GM20431 (cell line): ENCODE data around the gene NOS1.

Experiments
- in situ Hi-C: fragments of 300-500 bp; cut with MseI, MboI; formaldehyde crosslinking; loops from one replicate; pipeline ENCODE4 v1.15.0; 2020; ENCODE audit warnings: low sequenced_read_pairs; ENCODE audit not compliant: unreplicated experiment

The NOS1 gene

DNA sequence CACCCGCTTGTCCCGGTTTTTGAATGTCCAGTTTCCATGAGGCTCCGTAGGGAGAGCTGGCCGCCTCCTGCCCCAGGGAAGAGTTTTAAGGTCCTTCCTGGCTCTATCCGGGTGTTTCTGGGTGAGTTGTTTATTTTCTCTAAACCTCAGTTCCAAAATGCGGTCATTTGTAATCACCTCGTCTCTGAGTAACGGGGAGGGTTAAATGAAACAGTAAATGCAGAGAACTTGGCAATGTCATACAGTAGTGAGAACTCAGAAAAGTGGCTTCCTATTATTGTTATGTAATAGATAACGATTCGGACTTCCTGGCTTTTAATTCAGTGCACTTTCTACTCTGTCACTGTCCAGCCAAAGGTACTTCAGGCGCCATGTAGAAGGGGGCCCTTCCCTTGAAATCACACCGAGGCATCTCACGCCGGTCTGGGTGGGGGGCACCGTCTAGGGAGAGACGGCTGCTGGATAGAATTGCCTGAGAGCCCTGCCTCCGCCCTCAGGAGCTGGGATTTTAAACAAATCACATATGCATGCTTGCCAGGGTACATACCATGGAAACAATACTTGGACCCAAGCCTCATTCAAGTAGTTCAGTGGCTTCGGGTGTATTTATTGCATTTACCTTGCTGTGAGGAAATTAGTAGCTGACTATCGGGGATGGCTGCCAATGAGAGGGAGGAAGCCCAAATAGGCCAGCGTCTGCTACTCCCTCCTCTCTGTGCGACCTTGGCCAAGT is 26.4 kb downstream of the NOS1 start:
- in situ Hi-C loops, result no loop called here

DNA sequence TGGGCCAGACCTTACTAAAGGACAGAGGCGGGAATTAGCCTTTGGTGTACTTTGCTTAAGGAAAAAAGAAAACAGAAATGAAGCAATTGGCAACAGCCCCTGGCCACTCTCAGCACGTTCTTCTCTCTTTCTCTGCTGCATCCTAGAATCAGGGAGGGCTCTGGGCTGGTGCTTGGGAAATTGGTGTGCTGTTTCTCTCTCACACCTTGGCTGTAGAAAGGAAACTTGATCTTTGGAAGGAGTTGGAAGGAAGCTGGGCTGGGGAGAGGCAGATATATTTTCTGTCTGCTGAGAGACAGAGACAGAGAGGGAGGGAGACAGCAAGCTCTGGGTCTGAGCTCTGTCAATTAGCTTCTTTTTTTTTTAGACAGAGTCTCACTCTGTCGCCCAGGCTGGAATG is 27.4 kb downstream of the NOS1 start:
- in situ Hi-C loops, result no loop called here

DNA sequence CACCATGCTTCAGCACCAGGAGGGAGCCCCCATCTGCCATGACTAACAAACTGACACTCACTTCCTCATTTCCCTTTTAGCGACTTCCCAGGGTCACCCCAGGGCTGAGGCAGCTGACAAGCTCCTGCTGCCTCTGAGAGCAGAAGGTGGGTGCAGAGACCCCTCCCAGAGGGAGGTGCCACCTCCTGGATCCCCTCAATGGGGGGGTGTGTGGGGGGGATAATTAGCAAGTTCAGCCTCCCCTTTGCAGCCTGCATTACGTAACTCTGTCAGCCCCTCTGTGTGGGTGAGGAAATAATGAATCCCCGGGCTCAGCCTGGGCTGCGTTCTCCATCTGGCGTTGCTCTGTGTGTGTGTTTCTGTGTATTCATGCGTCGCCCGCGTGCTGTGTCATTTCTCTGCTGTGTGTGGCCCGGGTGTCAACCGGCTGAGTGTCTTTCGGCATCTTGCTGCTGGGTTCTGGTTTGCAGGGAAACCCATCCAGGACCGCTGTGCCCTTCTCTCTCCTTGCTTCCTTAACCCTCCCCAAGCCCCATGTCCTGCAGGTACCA is 28.0 kb downstream of the NOS1 start:
- in situ Hi-C loops, result no loop called here

DNA sequence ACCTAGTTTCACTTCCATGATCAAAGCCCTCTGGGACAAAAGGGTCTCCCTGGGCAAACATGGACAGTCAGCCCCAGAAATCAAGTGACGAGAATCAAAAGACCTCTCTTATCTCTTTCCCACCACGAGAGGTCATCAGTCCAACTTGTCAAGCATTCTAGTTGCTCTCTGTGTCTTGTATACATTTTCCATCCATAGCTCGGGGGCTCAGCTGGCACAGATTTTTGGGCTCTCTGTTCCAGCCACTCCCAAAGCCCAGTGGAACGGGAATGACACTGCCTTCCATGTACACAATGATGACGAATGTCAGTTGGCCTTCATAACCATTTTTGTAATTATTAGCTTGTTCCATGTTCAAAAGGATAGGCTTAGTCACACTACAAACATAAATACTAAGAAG is 29.7 kb downstream of the NOS1 start:
- in situ Hi-C loops, result no loop called here

DNA sequence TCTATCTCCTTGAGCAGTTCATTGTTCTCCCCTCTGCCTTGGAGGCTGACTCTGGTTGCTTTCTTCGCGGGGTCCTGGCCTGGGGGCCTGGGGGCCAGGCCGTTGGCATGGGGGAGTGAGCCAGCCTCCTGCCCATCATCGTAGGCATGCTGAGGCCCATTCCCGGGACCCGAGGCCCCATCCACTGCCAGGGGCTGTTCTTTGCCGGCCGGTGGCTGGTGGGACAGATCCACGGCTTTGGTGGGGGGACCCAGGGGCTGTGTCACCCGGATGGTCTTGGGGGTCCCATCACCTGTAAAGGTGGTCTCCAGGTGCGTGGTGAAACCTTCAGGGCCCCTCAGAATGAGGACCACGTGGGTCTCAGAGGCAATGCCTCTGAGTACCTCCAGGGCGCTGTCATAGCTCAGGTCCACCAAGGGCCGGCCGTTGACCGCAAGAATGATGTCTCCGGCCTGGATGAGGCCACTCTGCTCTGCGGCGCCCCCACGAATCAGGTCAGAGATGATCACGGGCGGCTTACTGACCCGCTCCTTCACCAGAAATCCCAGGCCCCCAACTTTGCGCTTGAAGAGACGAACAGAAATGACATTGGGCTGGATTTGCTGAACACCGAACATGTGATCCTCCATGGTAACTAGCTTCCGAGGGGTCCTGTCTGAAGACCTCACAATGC is 30.8 kb downstream of the NOS1 start:
- in situ Hi-C loops, result no loop called here

DNA sequence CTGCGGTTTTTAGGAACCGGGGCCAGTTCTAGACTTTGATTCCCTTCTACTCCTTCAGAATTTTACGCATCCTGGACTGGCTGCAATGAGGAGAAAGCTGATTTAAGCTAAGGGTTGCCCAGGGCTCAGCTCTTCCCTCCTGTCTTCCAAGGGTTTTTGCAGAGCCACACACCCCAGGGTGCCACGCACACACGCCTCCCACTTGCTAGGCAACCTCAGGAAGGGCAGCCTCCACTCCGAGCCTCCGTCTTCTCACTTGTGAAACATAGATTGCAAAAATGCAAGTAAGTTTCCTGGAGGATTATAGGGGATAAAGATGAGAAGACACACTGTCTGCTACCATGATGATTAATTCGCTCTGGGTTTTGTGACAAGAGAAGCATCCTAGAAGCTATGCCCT is 31.7 kb downstream of the NOS1 start:
- in situ Hi-C loops, result no loop called here

DNA sequence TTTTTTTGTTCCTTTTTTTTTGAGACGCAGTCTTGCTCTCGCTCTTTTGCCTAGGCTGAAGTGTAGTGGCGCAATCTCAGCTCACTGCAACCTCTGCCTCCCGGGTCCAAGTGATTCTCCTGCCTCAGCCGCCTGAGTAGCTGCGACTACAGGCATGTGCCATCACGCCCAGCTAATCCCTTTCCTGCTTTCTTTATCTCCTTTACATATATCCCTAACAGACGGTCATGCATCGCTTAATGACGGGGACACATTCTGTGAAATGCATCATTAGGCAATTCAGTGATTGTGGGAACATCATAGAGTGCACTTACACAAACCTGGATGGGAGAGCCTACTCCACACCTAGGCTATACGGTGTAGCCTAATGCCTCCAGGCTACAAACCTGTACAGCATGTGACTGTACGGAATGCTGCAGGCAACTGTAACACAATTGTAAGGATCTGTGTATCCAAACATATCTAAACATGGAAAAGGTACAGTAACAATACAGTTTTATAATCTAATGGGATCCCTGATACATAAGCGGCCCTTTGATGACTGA is 32.8 kb downstream of the NOS1 start:
- in situ Hi-C loops, result no loop called here

DNA sequence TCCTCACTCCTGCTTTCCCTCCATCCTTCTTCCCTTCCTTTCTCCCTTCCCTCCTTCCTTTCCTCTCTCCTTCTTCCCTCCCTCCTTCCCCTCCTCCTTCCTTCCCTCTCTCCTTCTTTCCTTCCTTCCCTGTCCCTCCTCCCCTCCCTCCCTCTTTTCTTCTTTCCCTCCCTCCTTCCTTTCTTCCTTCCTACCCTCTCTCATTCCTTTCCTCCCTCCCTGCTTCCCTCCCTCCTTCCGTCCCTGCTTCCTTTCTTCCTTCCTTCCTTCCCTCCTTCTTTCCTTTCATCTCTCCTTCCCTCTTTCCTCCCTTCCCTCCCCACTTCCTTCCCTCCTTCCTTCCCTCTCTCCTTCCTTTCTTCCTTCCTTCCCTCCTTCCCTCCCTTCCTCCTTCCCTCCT is 39.0 kb downstream of the NOS1 start:
- in situ Hi-C loops, result no loop called here

DNA sequence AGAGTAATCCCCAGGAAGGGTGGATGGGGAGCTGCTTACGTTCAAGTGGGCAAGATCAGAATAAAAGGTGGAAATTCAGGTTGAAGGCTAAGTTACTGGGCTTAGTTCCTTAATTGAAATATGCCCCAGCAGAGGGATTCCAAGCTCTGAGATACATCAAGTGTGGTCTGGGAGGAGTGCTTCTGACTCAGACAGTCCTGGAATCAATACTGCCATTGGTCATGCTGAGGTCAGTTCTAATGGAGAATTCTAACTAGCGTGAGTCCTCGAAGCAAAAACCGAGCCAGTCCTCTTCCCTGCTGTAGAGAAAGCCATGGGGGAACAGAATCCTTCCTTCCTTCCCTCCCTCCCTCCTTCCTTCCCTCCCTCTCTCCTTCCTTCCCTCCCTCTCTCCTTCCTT is 39.9 kb downstream of the NOS1 start:
- in situ Hi-C loops, result no loop called here

DNA sequence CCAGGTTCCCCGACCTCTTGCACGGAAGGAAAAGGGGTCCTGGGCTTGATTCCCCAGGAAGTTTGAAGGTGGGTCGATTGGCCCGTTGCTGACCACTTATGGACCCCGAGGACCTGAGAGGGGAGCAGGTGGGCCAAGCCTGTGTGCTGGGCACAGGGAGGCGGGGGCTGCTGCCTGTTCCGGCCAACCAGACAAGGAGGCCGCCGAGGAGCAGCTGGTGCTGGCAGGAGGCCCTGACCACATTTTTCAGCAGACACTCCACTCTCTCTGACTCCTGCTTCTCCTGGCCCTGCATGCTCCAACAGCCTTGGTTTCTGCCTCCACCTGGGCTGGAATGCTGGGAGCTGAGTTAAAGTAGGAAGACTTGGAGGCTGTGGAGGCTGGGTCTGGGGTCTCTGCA is 42.8 kb downstream of the NOS1 start:
- in situ Hi-C loops, result no loop called here

DNA sequence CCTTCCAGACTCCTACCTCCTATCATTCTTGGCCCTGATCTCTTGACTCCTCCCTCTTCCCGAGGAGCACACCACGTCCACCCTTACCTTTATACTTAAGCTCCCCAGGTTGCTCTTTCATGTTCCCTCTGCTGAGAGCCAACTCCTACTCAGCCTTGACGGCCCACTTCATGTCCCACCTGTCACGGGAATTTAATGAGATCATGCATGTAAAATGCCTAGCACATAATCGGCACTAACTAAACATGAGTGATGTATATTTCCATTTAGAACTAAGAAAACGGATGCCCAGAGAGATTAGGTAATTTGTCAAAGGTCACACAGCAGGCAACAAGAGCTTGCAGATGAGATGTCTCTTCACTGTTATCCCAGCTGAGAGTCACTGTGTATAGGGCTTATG is 45.1 kb downstream of the NOS1 start:
- in situ Hi-C loops, result no loop called here

DNA sequence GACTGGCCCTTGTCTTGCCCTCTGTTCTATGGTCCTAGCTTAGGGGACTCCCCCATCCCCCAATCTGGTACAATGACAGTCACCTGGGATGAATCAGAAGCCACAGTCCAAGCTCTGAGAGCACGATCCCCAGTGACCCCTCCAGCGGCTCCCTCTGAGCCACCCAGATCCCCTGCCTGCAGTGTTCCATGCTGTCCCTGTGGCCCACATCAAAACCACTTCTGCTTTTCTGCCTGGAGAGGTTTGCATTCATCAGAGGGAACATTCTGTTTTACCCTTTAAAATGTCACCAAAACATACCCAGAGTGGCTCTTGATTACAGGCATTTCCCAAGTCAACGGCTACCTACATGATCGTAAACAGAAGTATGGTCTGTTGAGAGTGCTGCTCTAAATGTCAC is 47.5 kb downstream of the NOS1 start:
- in situ Hi-C loops, result no loop called here

DNA sequence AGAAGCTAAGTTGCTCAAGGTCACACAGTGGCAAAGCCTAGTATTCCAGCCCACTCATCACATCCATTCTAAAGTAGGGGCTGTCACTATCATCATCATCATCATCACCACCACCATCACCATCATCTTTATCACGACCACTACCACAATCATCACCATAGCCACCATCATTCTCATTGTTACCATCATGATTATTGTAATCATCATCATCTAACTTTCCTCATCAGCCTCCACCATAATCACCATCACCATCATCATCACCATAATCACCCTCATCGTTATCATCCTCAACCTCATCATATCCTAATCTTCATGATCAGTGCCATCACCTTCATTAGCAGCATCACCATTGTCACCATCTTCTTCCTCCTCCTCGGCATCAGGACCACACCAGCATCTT is 48.7 kb downstream of the NOS1 start:
- in situ Hi-C loops, result no loop called here

DNA sequence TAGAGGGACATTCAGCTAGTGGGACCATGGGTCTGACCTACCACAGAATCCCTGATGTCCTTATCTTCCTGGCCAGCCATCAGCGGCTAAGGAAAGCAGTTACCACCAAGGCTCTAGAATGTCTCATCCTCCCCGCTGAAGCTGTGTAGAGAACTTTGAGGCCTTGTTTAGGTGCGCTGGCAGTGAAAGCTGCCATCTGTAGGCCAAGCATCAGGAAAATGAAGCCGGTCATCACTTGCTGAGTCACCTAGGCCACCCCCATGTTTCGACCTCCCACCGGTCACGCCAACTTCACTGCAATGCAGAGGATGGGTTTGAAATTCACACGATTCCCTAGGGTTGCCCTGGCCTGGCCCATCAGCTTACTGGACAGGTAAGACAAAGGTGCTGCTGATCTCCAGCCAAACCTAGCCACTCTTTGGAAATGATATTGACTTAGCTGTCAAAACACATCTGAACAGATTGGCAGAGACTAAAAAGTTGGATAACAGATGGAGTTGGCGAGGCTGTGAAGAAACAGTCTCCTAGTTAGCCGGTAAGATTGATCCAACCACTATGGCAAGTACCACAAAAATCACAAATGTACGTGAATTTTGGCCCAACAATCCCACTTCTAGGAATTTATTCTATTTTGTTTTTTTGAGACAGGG is 52.0 kb downstream of the NOS1 start:
- in situ Hi-C loops, result no loop called here

DNA sequence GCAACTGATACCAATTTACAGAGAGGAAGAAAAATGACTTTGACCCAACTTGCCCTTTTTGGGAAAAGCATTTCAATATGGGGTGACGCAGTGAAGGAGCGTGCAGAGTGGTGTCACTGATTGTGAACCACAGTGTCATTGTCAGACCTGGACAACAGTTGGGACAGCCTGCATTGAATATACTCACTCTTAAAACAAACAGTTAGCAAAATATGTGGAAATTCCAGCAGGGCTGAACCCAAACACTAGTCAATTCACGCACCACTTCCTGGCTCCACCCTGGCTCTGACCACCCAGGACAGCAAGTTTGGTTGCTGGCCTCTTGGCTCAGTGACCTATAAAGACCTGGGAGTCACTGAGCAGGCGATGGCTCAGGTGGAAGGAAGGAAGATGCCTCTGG is 61.3 kb downstream of the NOS1 start:
- in situ Hi-C loops, result no loop called here

DNA sequence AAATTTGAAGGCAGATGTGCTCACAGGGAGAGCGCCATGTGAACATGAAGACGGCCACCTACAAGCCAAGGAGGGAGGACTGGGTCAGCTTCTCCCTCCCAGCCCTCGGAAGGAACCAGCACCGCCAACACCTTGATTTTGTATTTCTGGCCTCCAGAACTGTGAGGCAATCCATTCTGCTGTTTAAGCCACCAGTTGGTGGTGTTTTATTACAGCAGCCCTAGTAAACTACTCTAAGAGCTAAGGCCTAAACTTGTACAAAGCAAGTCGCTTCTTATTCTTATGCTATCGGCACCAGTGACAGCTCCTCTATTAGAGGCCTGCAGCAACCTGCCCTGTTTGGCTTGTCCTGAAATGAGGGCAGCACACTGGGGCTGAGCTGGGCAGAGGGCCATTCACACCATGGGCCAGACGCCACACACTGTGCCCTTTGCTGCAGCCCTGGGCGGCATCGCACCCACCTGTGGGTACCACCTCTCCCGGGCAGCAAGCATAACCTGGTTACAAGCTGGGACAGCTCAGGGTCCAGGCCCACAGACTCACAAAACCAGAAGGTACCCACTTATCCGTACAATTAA is 62.7 kb downstream of the NOS1 start:
- in situ Hi-C loops, result no loop called here

DNA sequence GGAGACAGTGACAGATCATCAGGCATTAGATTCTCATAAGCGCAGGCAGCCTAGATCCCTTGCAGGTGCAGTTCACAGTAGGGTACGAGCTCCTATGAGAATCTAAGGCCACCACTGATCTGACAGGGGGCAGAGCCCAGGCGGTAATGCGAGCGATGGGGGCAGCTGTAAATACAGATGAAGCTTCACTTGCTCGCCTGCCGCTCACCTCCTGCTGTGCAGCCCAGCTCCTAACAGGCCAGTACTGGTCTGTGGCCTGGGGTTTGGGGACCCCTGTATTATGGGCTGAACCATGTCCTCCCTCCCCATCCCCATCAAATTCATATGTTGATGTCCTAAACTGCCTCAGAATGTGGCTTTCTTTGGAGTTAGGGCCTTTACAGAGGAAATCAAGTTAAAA is 63.2 kb downstream of the NOS1 start:
- in situ Hi-C loops, result no loop called here

DNA sequence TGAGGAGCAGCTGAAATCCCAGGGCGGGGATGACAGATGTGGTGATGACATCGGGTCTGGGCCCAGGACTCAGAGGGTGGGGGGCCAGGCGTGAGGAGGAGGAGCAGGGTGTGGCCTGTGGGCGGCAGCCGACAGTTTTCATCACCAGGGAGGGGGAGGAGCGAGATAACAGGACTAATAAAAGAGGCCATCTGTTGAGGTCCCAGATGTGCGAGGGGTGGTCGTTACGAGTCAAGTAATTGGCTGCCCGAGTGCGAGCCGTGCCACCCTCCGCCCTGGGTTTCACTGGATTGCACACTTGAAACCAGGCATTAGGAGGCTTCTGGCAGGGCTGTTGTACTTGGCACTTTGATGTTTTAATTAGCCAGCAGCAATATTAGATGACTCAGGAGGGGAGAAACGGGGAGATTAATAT is 67.2 kb downstream of the NOS1 start:
- in situ Hi-C loops, result no loop called here

DNA sequence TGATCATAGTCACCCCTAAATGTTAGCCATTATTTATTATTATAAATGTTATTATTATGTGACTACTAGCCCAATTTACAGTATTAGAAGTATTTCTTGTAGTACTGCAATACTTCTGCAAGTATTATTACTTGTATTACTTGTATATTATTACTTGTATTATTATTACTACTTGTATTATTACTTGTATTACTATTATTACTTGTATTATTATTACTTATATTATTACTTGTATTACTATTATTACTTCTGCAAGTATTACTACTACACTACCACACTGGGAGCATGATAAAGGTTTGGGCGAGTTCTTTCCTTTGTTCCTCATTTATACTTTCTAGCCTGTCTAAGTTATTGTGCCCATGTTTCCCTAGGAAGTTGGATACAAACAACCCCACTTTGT is 67.9 kb downstream of the NOS1 start:
- in situ Hi-C loops, result no loop called here

DNA sequence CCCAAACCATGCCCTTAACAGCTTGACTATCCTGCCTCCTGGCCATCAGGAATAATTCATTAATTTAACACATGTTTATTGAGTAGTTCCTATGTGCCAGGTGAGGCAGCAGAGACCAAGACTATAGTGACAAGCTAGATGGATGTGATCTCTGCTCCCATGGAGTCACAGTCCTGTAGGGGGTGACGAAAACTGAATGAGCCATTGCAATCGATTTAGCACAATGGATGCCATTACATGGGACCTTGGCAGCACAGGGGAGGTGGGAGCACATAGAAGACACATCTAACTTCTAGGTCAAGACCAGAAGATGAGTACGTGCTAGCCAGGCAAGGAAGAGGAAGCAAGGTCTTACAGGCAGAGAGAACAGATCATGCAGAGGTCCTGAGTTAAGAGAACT is 68.7 kb downstream of the NOS1 start:
- in situ Hi-C loops, result no loop called here

DNA sequence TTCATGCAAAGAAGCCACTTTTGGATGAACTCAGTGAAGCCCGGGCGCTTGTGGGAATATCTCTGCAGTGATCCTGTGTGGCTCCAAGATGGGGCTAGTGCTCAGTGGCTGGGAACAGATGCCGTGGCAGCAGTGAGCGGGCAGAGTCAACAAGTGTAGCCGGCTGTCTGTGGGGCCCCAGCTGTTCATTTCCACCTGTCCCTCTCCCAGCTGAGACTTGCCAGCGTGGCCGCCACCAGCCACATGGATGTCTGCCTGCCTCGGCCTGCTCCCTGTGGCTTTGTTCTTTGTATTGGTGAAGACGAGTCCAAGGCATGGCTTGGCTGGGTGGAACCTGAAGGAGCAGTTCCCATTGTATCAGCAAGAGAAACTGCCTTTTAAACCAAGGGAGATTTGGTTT is 77.3 kb downstream of the NOS1 start:
- in situ Hi-C loops, result no loop called here
